BJ (cell line): ENCODE data around the gene TMCC3. TPM values are rescaled to one million over a fixed set of nuclear protein-coding genes. Genes with fewer than 3 reads are reported as not detected.
"Not testable (repeated sequence)": the region's sequence is repeated elsewhere in the genome, so short reads cannot be mapped to it uniquely, and the experiment has no call there.

Experiments
- CTCF ChIA-PET: fragments of 350-600 bp; formaldehyde crosslinking; extraction: SDS; loops from one replicate; lab custom pipeline; 2021; ENCODE audit warnings: antibody characterized with exemption, inconsistent platforms; lab: Yijun Ruan, JAX
- POLR2A ChIA-PET: fragments of 300-600 bp; sonication (Branson Sonifier 250); formaldehyde crosslinking; extraction: SDS; loops from one replicate; lab custom pipeline; 2021; ENCODE audit warnings: antibody characterized with exemption; lab: Charles Lee
- DNase-seq: peaks from one replicate; pipeline ENCODE4 v3.0.0-alpha.2; 2011; ENCODE audit warnings: low read depth
- H3K27me3 ChIP-seq: 2 replicates; pipeline ENCODE4 v1.6.0; 2011; ENCODE audit warnings: low read length; ENCODE audit not compliant: control insufficient read depth, insufficient read depth
- H3K36me3 ChIP-seq: 2 replicates; pipeline ENCODE4 v1.5.1; 2011; ENCODE audit warnings: low read length; ENCODE audit not compliant: control insufficient read depth, insufficient read depth
- H3K4me3 ChIP-seq: 2 replicates; pipeline ENCODE4 v1.5.1; 2011; ENCODE audit warnings: low read depth, mild to moderate bottlenecking, control low read depth, low read length
- CTCF ChIP-seq: IDR thresholded peaks from 2 replicates; pipeline ENCODE4 v1.5.1; 2011; ENCODE audit warnings: low read depth, mild to moderate bottlenecking, control low read depth, inconsistent platforms, low read length, moderate library complexity; ENCODE audit not compliant: insufficient read depth
- polyA minus RNA-seq: library from RNA; depleted of rRNA, polyadenylated mRNA; stranded (reverse); fragments of >200 nt; gene quantifications from 2 replicates; pipeline ENCODE4 v1.2.3, GENCODE V29; 2011; rRNA and poly(A)+ RNA removed
- polyA plus RNA-seq: library from polyadenylated mRNA; depleted of rRNA; stranded (reverse); fragments of >200 nt; gene quantifications from 2 replicates; pipeline ENCODE4 v1.2.3, GENCODE V29; 2011; rRNA removed

The TMCC3 gene
- not detected in 2 replicates for polyA plus RNA-seq
- not detected in 2 replicates for polyA minus RNA-seq

- ChIA-PET POLR2A (no interaction called here), CTCF (no interaction called here)
- H3K36me3 ChIP-seq = no peaks in the 10 kb centered on the region
- no peak for TF ChIP-seq CTCF
- peaks cover 17% of the 10 kb centered on the region for H3K27me3 ChIP-seq
- no peak for DNase-seq
- peak within 1 kb of the TSS; percentile 24 for H3K4me3 ChIP-seq
These were observed at the start of gene TMCC3 for GRCh38 chr12:94650143-94651056. Gene TMCC3, minus strand, starts transcription at chr12:94650557. Its CDS starts 127 bp downstream, at chr12:94650430.

GRCh38 chr12:94699801-94700200 is 49.4 kb upstream of the TMCC3 start:
- DNase-seq = no peak
- ChIA-PET CTCF (no interaction called here), POLR2A (no interaction called here)
- Histone ChIP-seq H3K36me3 (no peaks in the 10 kb centered on the region), H3K27me3 (peaks cover 3% of the 10 kb centered on the region; the same call in 1 of the 2 replicates), H3K4me3 (no peak overlapping the region)
- no peak for TF ChIP-seq CTCF

- CTCF ChIA-PET = interaction anchor here (1.1 kb wide), 2 partner anchors 9 to 15 kb away, joined by 3 to 5 read pairs; no protein-coding TSS in a partner anchor
- H3K4me3 ChIP-seq = no peak overlapping the region
- no peak for TF ChIP-seq CTCF
These were observed 48.2 kb upstream of the TMCC3 start for GRCh38 chr12:94698578-94698977.

GRCh38 chr12:94697631-94698030 is 47.3 kb upstream of the TMCC3 start:
- CTCF ChIA-PET = interaction anchor here (1.1 kb wide), 1 partner anchor 16 kb away, joined by 3 read pairs; no protein-coding TSS in a partner anchor
- no peak overlapping the region for H3K4me3 ChIP-seq
- no peaks in the 10 kb centered on the region for H3K36me3 ChIP-seq
- POLR2A ChIA-PET = no interaction called here
- TF ChIP-seq CTCF = no peak
- no peak for DNase-seq
- H3K27me3 ChIP-seq = peaks cover 3% of the 10 kb centered on the region; the same call in 1 of the 2 replicates

More at GRCh38 chr12:94698578-94698977, 48.2 kb upstream of the TMCC3 start:
- POLR2A ChIA-PET = no interaction called here
- Histone ChIP-seq H3K36me3 (no peaks in the 10 kb centered on the region), H3K27me3 (peaks cover 3% of the 10 kb centered on the region; the same call in 1 of the 2 replicates)
- DNase-seq = no peak

GRCh38 chr12:94694732-94695131 is 44.4 kb upstream of the TMCC3 start:
- ChIA-PET POLR2A (no interaction called here), CTCF (no interaction called here)
- no peak for DNase-seq
- no peaks in the 10 kb centered on the region for H3K36me3 ChIP-seq
- H3K27me3 ChIP-seq = peaks cover 3% of the 10 kb centered on the region; the same call in 1 of the 2 replicates
- H3K4me3 ChIP-seq = no peak overlapping the region
- no peak for TF ChIP-seq CTCF

- H3K27me3 ChIP-seq, H3K36me3 ChIP-seq, POLR2A ChIA-PET, DNase-seq, H3K4me3 ChIP-seq, CTCF ChIA-PET: not testable (repeated sequence)
These were observed 42.5 kb upstream of the TMCC3 start for GRCh38 chr12:94692826-94693225.
